ENCODE measurements around the gene CD247. TPM values are rescaled to one million over a fixed set of nuclear protein-coding genes. Genes with fewer than 3 reads are reported as not detected.
A peak's percentile ranks its signal among the peaks of the same experiment; 100 is the strongest.

Gene CD247
- total RNA-seq, 1 donor from 2014 or later: 0.57 TPM

- DNase-seq (no peak), ATAC-seq (no peak)
- intact Hi-C loops (cut with micrococcal nuclease): no loop called here
Observed at GRCh38 chr1:167452483-167452882, 65.8 kb downstream of the CD247 start.

GRCh38 chr1:167450843-167451242 lies 67.5 kb downstream of the CD247 start:
- intact Hi-C loops (cut with micrococcal nuclease): no loop called here
- DNase-seq (no peak), ATAC-seq (no peak)

GRCh38 chr1:167447521-167448136 lies 70.7 kb downstream of the CD247 start:
- ATAC-seq: peak; percentile 56
- intact Hi-C loops (cut with micrococcal nuclease): loop anchor here (10.0 kb wide), 1 partner anchor 373 kb away; no protein-coding TSS in a partner anchor
- no peak for DNase-seq

- intact Hi-C loops (cut with micrococcal nuclease): loop anchor here (10.0 kb wide), 1 partner anchor 372 kb away; no protein-coding TSS in a partner anchor
- DNase-seq: no peak
- no peak for ATAC-seq
Observed at GRCh38 chr1:167446966-167447365, 71.4 kb downstream of the CD247 start.

GRCh38 chr1:167443757-167444156 lies 74.6 kb downstream of the CD247 start:
- DNase-seq (no peak), ATAC-seq (no peak)
- intact Hi-C loops (cut with micrococcal nuclease): loop anchor here (5.0 to 10.0 kb wide), 2 partner anchors 176 to 369 kb away; no protein-coding TSS in a partner anchor

- DNase-seq: no peak
- ATAC-seq: no peak
- intact Hi-C loops (cut with micrococcal nuclease): loop anchor here (5.0 to 10.0 kb wide), 2 partner anchors 176 to 368 kb away; no protein-coding TSS in a partner anchor
Observed at GRCh38 chr1:167442854-167443565, 75.3 kb downstream of the CD247 start.

GRCh38 chr1:167442142-167442848 lies 76.0 kb downstream of the CD247 start:
- ATAC-seq: peak; percentile 97
- intact Hi-C loops (cut with micrococcal nuclease): loop anchor here (5.0 to 10.0 kb wide), 2 partner anchors 175 to 367 kb away; no protein-coding TSS in a partner anchor
- DNase-seq: peak; percentile 94

- intact Hi-C loops (cut with micrococcal nuclease): loop anchor here (5.0 to 10.0 kb wide), 2 partner anchors 174 to 366 kb away; no protein-coding TSS in a partner anchor
- ATAC-seq: no peak
- no peak for DNase-seq
Observed at GRCh38 chr1:167441222-167441621, 77.1 kb downstream of the CD247 start.

GRCh38 chr1:167440776-167441175 lies 77.6 kb downstream of the CD247 start:
- intact Hi-C loops (cut with micrococcal nuclease): loop anchor here (5.0 to 10.0 kb wide), 2 partner anchors 173 to 366 kb away; no protein-coding TSS in a partner anchor
- no peak for ATAC-seq
- DNase-seq: no peak

GRCh38 chr1:167440345-167440744 lies 78.0 kb downstream of the CD247 start:
- intact Hi-C loops (cut with micrococcal nuclease): loop anchor here (5.0 to 10.0 kb wide), 2 partner anchors 173 to 366 kb away; no protein-coding TSS in a partner anchor
- no peak for ATAC-seq
- DNase-seq: no peak

GRCh38 chr1:167439301-167439988 lies 78.9 kb downstream of the CD247 start:
- intact Hi-C loops (cut with micrococcal nuclease): no loop called here
- ATAC-seq: peak; percentile 38
- DNase-seq: peak; percentile 49

GRCh38 chr1:167438171-167439138 lies 79.9 kb downstream of the CD247 start:
- intact Hi-C loops (cut with micrococcal nuclease): no loop called here
- DNase-seq (no peak), ATAC-seq (no peak)

- no peak for DNase-seq
- intact Hi-C loops (cut with micrococcal nuclease): no loop called here
- ATAC-seq: no peak
Observed at GRCh38 chr1:167435484-167435883, 82.8 kb downstream of the CD247 start.

GRCh38 chr1:167434306-167434705 lies 84.0 kb downstream of the CD247 start:
- intact Hi-C loops (cut with micrococcal nuclease): no loop called here
- DNase-seq (no peak), ATAC-seq (no peak)

GRCh38 chr1:167433884-167434283 lies 84.4 kb downstream of the CD247 start:
- intact Hi-C loops (cut with micrococcal nuclease): no loop called here
- DNase-seq: no peak
- ATAC-seq: no peak

- intact Hi-C loops (cut with micrococcal nuclease): no loop called here
- ATAC-seq (no peak), DNase-seq (no peak)
Observed at GRCh38 chr1:167432780-167433179, 85.5 kb downstream of the CD247 start.

- intact Hi-C loops (cut with micrococcal nuclease): no loop called here
- ATAC-seq (no peak), DNase-seq (no peak)
Observed at GRCh38 chr1:167431909-167432650, 86.2 kb downstream of the CD247 start.
